GM19328 (cell line): ENCODE data around the gene PRPF6.

Source experiments
- ATAC-seq: cut with Tn5 transposase; IDR thresholded peaks from one replicate; pipeline ENCODE4 v1.9.1; 2021; ENCODE audit warnings: mild to moderate bottlenecking, moderate library complexity; ENCODE audit not compliant: unreplicated experiment

The PRPF6 gene

DNA sequence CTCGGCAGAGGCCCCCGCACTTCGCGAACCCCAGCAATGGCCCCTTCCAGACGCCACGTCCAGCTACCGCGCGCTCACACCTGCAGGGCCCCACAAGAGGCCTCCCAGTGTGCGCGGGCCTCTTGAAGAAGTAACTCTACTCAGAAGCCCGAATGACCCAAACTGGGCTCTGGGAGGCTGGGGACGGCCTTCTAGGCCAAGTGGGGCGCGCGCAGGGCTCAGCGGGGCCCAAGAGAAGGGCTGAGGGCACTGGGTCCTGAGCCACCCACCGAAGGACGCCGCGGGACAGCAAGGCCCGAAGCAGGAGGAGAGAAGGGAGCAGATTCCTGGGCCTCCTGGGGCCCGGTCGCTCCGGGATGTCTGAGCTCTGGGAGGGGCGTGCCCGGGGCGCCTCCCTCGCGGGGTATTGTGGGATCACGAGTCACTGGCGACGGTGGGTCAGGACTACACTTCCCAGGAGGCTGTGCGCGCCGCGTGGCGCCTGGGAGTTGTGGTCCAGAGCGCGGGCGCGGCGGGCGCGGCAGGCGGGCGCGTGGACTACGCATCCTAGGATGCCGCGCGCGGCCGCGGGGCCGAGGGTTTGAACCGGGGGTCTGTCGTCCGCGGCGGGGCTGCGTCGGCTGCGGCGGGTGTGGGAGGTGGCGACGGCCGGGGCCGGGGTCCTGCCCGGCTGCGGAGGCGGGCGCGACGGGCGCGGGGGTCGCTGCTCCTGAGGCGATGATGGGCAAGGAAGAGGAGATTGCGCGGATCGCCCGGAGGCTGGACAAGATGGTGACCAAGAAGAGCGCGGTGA lies 81.9 kb downstream of the PRPF6 start, which contains the start of gene TCEA2:
Gene TCEA2 (plus strand): TSS at position 603 of the 793 bp plus-strand sequence. CDS start 115 bp downstream, at position 718.
- ATAC-seq = no peak

- ATAC-seq = no peak
These were observed 82.6 kb downstream of the PRPF6 start for GRCh38 chr20:64063389-64064144.

GRCh38 chr20:64064145-64064698 lies 83.3 kb downstream of the PRPF6 start:
- ATAC-seq = no peak

DNA sequence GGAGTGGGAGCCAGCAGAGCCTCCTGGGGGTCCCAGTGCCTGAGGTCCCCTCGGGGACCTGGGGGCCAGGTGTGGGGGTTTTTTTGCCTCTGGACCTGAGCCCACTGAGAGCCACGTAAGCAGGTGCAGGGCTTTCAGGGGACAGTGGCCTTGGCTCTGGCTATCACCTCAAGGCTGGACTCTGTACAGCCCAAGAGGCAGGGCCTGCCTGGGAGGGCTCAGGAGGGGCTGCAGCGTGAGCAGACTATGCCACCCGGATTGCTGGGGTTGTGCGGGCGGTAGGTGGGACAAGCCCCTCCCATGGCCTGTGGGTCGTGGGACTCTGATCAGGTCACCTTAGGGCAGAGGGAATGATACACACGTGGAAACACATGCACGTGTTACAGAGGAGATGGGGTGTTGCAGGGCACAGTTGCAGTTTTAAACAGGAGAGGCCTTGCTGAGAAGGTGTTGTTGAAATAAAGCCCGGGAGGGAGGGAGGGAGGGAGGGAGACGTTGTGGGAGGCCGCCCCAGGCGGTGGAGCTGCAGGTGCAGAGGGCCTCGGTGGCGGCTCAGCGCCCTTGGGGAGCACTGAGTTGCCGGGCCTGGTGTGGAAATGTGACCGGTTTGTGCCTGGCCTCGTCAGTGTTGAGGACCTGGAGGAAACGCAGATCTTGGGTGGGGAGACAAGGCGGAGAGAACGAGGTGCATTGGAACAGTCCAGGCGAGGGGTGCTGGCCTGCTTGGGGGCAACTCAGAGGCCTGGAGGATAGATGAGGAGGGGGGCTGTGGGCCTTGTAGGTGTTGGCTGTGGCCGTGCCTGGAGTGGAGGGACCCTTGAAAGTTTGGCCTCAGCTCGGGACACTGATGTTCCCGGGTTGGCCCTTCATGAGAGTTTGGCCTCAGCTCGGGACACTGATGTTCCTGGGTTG lies 84.4 kb downstream of the PRPF6 start:
- no peak for ATAC-seq

DNA sequence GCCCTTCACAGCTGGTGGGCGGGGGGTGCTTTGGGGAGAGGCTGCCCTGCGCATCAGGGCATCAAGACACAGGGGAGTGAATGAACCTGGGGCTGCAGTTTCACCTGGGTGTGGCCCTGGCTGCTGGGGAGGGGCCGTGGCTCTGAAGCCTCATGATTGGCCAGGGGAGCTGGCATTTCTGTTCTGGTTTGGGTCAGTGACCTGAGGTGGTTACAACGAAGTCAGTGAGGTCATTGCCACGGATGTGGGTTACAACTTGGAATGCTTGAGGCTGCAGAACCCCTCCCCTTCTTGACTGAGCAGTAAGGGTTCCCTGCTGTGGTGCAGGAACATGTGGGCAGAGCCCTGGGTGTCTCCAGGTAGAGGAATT lies 85.0 kb downstream of the PRPF6 start:
- ATAC-seq = no peak

- ATAC-seq = no peak
These were observed 86.2 kb downstream of the PRPF6 start for GRCh38 chr20:64067005-64067632.

DNA sequence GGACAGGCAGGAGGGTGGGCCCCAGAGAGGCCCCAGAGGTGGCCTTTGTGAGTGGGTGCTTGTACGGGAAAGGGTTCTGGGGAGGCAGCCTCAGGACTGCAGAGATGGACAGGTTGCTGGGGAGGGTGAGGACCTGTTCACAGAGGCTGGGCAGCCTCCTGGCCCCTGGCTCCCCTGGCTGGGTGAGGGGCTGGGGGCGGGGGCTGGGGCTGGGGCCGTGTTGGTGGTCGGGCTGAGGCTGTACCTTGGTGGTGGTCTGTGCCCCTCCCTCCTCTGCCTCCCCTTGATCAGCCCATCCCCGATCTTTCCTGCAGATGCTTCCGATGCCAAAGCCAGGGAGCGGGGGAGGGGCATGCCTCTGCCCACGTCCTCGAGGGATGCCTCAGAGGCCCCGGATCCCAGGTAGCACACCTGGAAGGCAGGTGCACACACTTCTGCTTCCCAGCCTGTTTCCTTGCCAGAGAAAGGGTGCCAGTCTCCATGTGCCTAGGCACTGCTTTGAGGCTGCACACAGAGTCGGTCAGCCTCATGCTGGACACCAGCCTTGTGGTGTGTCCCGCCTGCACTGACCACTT lies 86.9 kb downstream of the PRPF6 start:
- no peak for ATAC-seq

DNA sequence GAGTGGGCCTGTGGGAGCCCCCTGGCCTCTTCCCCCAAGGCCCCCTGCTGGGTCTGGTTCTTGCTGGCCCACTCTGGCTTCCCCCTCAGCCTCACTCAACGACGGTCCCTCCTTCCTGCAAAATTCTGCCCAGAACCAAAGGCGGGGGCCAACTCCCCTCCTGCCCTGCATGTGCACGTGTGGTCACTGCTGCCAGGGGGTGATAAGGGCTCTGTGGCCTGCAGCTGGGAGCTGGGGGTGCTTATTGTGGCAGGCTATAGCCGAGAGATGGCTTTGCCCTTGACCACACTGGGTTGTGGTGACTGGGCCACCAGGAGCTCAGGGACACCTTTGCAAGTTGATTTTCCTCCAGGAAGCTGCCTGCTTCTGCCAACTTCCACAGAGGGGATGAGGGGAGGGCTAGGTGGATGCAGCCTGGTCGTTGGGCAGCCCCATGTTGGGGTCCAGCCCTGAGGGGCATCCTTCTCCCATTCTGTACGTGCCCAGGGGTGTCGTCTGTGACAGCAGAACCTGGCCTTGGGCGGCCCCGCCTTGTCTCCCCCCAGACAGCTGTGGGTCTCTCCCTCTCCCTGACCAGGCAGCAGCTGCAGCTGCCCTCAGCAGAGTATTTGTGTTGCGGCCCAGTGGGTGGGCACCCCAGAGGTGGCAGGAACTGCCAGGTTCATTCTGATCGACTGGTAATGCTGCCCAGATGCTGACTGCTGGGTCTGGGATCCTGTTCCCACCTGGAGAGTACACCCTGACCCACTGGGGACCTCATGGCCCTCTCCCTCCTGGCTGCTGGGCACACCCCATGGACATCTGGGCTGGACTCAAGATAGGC lies 87.7 kb downstream of the PRPF6 start:
- ATAC-seq = no peak

DNA sequence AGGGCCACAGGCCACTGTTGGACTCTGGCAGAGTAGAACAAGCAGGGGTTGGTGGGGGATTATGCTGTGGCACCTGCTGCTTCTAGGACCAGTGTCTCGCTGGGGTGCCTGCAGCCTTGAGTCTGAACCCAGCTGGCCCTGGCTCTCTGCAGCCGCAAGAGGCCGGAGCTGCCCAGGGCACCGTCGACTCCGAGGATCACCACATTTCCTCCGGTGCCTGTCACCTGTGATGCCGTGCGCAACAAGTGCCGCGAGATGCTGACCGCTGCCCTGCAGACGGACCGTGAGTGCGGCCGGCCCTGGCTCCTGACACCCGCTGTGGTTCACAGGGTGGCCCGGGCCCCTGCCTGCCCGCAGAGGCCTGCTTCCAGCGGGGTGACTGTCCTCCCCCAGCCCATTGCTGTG lies 88.3 kb downstream of the PRPF6 start:
- ATAC-seq = no peak

- ATAC-seq = no peak
These were observed 88.8 kb downstream of the PRPF6 start for GRCh38 chr20:64069614-64070243.

DNA sequence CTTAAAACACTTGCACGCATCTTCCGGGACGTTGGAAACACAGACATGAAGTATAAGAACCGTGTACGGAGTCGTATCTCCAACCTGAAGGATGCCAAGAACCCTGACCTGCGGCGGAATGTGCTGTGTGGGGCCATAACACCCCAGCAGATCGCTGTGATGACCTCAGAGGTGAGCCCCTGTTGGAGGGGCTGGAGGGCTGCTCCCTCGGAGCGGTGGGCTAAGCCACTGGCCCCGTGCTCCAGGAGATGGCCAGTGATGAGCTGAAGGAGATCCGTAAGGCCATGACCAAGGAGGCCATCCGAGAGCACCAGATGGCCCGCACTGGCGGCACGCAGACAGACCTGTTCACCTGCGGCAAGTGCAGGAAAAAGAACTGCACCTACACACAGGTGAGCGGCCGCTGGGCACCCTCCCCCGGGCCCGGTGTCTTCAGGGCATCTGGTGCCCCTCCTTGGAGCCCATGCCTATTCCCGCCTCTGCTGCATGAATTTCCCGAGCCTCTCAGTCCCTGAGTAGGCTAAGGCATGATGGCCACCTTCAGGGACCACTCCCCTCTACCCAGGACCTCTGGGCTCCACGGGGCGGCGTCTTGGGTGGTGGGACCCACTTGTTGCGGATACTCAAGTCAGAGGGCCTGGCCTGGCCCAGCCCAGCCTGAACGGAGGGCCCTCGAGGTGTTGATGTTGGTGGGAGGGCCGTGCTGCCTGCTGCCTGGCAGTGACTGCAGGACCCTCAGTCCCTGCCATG lies 89.5 kb downstream of the PRPF6 start:
- no peak for ATAC-seq

DNA sequence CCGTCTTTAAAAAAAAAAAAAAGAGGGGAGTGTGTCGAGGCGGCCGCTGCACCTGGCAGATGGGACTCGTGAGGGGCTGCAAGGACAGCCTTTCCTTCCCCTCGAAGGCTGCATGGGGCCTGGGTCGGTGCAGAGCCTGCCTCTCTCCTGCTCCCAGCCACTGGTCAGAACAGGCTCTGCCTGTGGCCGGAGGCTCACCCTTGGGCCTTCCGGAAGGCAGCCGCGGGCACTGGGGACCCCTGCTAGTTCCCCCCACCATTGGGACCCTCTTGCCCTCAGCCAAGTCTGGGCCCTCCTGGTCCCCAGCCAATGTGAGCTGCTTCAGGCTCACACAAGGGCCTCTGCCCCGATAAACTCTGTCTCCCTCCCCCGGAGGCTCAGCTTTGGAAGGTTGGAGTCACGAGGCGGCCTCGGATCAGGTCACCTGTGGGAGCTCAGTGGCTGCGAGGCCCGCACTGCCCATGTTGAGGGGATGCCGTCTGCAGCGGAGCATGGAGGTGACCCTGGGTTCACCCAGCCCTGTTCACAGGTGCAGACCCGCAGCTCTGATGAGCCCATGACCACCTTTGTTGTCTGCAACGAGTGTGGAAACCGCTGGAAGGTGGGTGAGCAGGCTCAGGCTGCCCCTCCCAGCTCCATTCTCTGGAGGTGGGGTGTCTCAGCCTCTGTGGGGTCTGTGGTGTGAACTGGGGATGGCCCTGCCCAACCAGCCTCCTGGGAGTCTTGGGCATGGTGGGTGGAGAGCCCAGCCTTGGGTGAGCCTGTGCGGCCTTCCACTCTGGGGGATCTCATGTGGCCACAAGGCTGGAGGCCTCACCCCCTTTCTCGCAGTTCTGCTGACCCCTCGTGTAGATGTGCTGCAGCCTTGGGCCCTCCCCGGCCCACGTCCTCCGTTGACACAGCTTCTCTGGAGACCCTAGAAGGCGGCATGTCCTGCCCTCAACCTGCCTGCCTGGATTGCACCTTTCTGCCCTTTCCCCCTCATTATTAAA lies 90.7 kb downstream of the PRPF6 start:
- no peak for ATAC-seq

GRCh38 chr20:64072498-64073063 lies 91.6 kb downstream of the PRPF6 start:
- no peak for ATAC-seq

- no peak for ATAC-seq
These were observed 92.7 kb downstream of the PRPF6 start for GRCh38 chr20:64073476-64074183.

DNA sequence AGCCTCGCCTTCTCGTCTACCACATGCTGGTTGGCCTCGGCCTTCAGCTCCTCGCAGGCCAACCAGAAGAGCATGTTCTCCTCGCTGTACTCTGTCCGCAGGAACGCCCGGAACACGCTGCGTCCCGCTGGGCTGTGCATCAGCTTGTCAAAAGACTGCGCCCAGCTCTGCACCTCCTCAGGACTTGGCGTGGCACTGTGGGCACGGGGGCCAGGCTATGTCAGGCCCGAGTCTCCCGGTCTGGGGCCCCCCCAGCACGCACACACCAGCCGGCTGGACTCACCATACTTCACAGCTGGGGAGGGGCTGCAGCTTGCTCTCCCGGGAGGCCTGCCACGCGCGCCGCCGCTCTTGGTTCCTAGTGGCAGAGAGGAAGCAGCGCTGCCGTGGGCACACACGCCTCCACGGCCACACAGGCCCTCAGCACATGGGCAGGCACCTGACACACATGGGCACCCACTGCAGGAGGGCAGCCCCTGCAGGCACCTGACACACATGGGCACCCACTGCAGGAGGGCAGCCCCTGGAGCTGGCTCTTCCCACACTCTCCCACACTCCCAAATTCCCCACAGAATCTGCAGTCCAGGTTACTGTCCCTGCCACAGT lies 93.4 kb downstream of the PRPF6 start:
- ATAC-seq = no peak
